ENCODE results near the gene TMSB4X.
A peak's percentile ranks its signal among the peaks of the same experiment; 100 is the strongest.

Gene TMSB4X

DNA sequence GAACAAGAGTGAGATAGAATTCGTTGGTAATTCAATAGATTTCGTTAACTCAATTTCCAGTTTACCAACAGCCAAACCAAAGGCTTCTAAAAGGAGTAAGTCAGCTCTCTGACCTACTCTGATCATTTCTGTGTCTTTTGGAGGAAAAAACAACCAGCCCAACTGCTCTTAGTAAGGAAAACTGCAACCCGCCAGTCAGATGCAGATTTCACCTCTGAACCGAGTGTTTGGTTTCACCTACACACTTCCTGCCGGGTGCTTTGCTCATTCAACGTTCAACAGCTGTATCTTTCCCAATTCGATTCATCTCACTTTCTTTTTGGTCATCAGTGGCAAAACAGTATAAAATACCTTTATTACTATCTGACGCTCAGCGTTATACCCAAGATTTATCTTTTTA is 24.5 kb downstream of the TMSB4X start:
- H3K4me3 ChIP-seq (replicated peaks; ENCODE audit: low read depth, low read length): peak overlapping the region; percentile 37
- DNase-seq (ENCODE audit: extremely low read depth, insufficient read length): peak; percentile 57
- TF ChIP-seq, protein P1, sequence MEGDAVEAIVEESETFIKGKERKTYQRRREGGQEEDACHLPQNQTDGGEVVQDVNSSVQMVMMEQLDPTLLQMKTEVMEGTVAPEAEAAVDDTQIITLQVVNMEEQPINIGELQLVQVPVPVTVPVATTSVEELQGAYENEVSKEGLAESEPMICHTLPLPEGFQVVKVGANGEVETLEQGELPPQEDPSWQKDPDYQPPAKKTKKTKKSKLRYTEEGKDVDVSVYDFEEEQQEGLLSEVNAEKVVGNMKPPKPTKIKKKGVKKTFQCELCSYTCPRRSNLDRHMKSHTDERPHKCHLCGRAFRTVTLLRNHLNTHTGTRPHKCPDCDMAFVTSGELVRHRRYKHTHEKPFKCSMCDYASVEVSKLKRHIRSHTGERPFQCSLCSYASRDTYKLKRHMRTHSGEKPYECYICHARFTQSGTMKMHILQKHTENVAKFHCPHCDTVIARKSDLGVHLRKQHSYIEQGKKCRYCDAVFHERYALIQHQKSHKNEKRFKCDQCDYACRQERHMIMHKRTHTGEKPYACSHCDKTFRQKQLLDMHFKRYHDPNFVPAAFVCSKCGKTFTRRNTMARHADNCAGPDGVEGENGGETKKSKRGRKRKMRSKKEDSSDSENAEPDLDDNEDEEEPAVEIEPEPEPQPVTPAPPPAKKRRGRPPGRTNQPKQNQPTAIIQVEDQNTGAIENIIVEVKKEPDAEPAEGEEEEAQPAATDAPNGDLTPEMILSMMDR (IDR thresholded peaks at IDR 0.05; ENCODE audit: insufficient read depth, low read length, poor library complexity, severe bottlenecking): no peak
- H3K36me3 ChIP-seq (ENCODE audit: control insufficient read depth, insufficient read depth, low read length): no peaks in the 10 kb centered on the region
- H3K27me3 ChIP-seq (replicated peaks; ENCODE audit: control insufficient read depth, insufficient read depth, low read length): no peaks in the 10 kb centered on the region

DNA sequence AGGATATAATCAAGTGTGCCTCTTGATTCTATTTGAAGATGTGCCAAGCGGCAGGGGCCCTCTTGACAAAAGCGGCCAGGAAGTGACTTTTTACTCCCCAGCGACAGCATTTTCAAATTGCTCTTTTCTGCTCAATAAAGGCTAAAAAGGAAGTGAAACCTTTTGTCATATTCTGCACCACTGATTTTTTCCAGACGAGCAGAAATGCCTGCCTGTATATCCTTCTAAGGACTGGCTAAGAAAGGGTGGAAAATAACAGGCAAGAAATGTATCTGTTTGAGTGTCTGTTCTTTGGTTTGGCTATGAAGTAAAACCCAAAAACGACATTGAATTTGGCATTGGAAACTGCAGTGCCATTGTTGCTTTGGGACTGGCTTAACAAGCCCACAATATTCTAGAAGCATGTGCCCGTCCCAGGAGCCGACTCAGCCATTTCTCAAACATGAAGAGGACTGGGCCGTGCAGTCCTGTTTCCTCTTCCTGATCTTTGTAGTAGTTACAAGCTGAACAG is 25.4 kb downstream of the TMSB4X start:
- H3K36me3 ChIP-seq (ENCODE audit: control insufficient read depth, insufficient read depth, low read length): no peaks in the 10 kb centered on the region
- H3K27me3 ChIP-seq (replicated peaks; ENCODE audit: control insufficient read depth, insufficient read depth, low read length): no peaks in the 10 kb centered on the region
- DNase-seq (ENCODE audit: extremely low read depth, insufficient read length): peak; percentile 77
- 0 out of 2 replicates have a peak overlapping the region, but pooled peaks have one; percentile 8 for H3K4me3 ChIP-seq (replicated peaks; ENCODE audit: low read depth, low read length)
- TF ChIP-seq, protein P1 (IDR thresholded peaks at IDR 0.05; ENCODE audit: insufficient read depth, low read length, poor library complexity, severe bottlenecking): no peak

DNA sequence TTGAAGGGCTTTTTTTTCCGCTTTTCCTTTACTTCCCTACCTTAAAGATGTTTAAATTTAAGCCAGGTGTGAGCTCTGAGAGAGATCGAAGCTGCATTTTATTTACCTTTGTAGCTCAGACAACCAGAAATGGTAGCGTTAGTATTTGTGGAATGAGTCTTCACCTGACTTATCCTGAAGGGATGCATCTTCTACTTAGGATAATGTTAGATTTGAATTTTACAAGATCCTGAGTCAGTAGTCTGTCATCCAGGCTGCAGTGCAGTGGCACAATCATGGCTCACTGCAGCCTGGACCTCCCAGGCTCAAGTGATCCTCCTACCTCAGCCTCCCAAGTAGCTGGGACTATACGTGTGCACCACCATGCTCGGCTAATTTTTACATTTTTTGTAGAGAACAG is 26.2 kb downstream of the TMSB4X start:
- H3K4me3 ChIP-seq (replicated peaks; ENCODE audit: low read depth, low read length): no peak overlapping the region
- DNase-seq (ENCODE audit: extremely low read depth, insufficient read length): no peak
- no peaks in the 10 kb centered on the region for H3K36me3 ChIP-seq (ENCODE audit: control insufficient read depth, insufficient read depth, low read length)
- TF ChIP-seq, protein P1 (IDR thresholded peaks at IDR 0.05; ENCODE audit: insufficient read depth, low read length, poor library complexity, severe bottlenecking): no peak
- no peaks in the 10 kb centered on the region for H3K27me3 ChIP-seq (replicated peaks; ENCODE audit: control insufficient read depth, insufficient read depth, low read length)

DNA sequence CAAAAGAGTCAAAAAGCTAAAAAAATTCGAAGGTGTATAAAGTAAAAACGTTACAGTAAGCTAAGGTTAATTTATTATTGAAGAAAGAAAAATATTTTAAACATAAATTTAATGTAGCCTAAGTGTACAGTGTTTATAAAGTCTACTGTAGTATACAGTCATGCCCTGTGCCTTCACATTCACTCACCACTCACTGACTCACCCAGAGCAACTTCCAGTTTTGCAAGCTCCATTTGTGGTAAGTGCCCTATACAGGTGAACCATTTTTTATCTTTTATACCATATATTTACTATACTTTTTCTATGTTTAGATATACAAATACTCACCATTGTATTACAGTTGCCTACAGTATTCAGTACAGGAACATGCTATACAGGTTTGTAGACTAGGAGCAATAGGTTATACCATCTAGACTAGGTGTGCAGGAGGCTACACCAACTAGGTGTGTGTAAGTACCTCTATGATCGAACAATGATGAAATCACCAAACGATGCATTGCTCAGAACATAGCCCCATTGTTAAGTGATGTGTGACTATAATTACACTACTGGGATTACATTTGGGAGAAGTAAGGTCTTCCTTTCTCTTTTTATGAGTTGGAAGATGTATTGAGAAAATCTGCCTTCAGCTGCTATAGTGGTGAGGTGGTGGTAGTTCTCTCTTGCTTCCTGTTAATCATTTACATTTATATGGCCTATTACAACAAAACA is 27.2 kb downstream of the TMSB4X start:
- DNase-seq (ENCODE audit: extremely low read depth, insufficient read length): no peak
- TF ChIP-seq, protein P1 (IDR thresholded peaks at IDR 0.05; ENCODE audit: insufficient read depth, low read length, poor library complexity, severe bottlenecking): no peak
- H3K36me3 ChIP-seq (ENCODE audit: control insufficient read depth, insufficient read depth, low read length): no peaks in the 10 kb centered on the region
- H3K4me3 ChIP-seq (replicated peaks; ENCODE audit: low read depth, low read length): no peak overlapping the region
- H3K27me3 ChIP-seq (replicated peaks; ENCODE audit: control insufficient read depth, insufficient read depth, low read length): no peaks in the 10 kb centered on the region

DNA sequence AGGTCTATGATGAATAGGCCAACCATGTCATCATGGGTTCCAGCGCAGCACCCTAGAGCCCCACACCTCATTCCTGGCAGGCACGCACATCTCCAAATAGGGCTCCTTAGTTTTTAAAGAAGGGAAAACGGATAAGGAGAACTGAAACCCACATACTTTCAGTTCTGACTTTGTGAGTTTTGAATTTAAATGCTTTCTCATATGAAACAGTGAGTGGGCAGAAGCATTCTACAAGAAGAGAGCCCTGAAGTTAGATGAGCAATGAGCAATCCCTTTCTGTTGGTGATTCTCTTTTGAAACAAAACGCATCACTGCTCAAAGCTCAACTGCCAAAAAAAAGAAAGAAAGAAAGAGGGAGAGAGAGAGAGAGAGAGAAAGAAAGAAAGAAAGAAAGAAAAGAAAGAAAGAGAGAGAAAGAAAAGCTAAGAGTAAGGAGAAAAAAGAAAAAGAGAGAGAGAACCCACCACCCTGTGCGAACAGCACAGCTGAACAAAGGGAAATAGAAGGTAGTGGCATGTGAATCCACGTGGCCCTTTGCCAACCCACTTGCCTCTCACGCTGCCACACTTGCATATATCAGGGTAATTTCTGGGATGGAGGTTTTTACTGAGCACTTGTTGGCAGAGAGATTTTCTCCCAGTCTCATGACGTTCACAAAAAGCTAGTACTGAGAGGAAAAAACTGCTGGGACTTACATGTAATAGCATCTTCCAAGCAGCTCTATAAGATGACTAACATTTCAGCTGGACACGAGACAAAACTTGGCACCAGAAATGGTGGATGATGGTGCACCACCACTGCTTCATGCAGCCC is 31.0 kb downstream of the TMSB4X start:
- H3K4me3 ChIP-seq (replicated peaks; ENCODE audit: low read depth, low read length): no peak overlapping the region
- TF ChIP-seq, protein P1 (IDR thresholded peaks at IDR 0.05; ENCODE audit: insufficient read depth, low read length, poor library complexity, severe bottlenecking): no peak
- no peaks in the 10 kb centered on the region for H3K36me3 ChIP-seq (ENCODE audit: control insufficient read depth, insufficient read depth, low read length)
- no peaks in the 10 kb centered on the region for H3K27me3 ChIP-seq (replicated peaks; ENCODE audit: control insufficient read depth, insufficient read depth, low read length)
- peak; percentile 80 for DNase-seq (ENCODE audit: extremely low read depth, insufficient read length)

Data from GM06990 (cell line).